HCT116 (cell line): ENCODE measurements around the gene LFNG. TPM values are rescaled to one million over a fixed set of nuclear protein-coding genes. Genes with fewer than 3 reads are reported as not detected.

Experiments used
- ATAC-seq: fragments of 200-7000 bp; cut with Tn5 transposase; 2 replicates; pipeline ENCODE4 v1.9.1; 2020; ENCODE audit warnings: mild to moderate bottlenecking, moderate library complexity
- BruUV-seq: library from RNA; stranded (reverse); fragments of 400-500 nt; replicated peaks from 2 replicates; lab custom pipeline; 2021; lab: Mats Ljungman, UMichigan
- CTCF ChIA-PET: fragments of 300-600 bp; sonication (Branson Sonifier 250); formaldehyde crosslinking; loops from one replicate; lab custom pipeline; 2021; ENCODE audit warnings: antibody characterized with exemption; lab: Charles Lee
- POLR2A ChIA-PET: fragments of 300-600, 350-600 bp; sonication (Branson Sonifier 250); formaldehyde crosslinking; loops from one replicate; lab custom pipeline; 2021; ENCODE audit warnings: antibody characterized with exemption; lab: Charles Lee
- RAD21 ChIA-PET, 2 experiments: fragments of 300-600 bp; sonication (Branson Sonifier 250); formaldehyde crosslinking; loops; one replicate each; lab custom pipeline; 2023; ENCODE audit warnings: low total read pairs in 2 of 2; ENCODE audit not compliant: uncharacterized antibody in 2 of 2, unreplicated experiment in 2 of 2, low non-redundant PET in 1 of 2; lab: Charles Lee
- DNase-seq: peaks from one replicate; pipeline ENCODE4 v3.0.0-alpha.2; 2010; ENCODE audit warnings: low read depth, low spot score
- H2AFZ ChIP-seq: fragments of 200-600 bp; shearing (Covaris generic), sonication (generic); 2 replicates; pipeline ENCODE4 v1.6.1; 2017; ENCODE audit warnings: low read depth, mixed run types, mixed read lengths, antibody characterized with exemption, low read length; ENCODE audit not compliant: poor library complexity, severe bottlenecking
- H3K27ac ChIP-seq: 2 replicates; pipeline ENCODE4 v1.5.1; 2012; ENCODE audit warnings: low read depth, low read length
- H3K27me3 ChIP-seq: fragments of 200-600 bp; sonication (generic); 2 replicates; pipeline ENCODE4 v1.6.1; 2016; ENCODE audit warnings: mixed run types, low read length, mixed read lengths; ENCODE audit not compliant: insufficient read depth
- H3K36me3 ChIP-seq, 2 experiments: fragments of 200-500 bp in 1 of 2; fragments of 200-600 bp in 1 of 2; sonication (Bioruptor generic) in 1 of 2; sonication (generic) in 1 of 2; 2 replicates each; pipeline versions ENCODE4 v1.5.1 to v1.6.1; 2014 to 2016; ENCODE audit warnings: low read length in 2 of 2, inconsistent platforms in 1 of 2, mixed read lengths in 1 of 2, mixed run types in 1 of 2; ENCODE audit not compliant: insufficient read depth in 2 of 2, control insufficient read depth in 1 of 2
- H3K4me1 ChIP-seq, 2 experiments: fragments of 200-600 bp in 1 of 2; sonication (generic) in 1 of 2; 2 replicates each; pipeline versions ENCODE4 v1.5.1 to v1.6.1; 2012 to 2017; ENCODE audit warnings: low read length in 2 of 2, inconsistent platforms in 1 of 2, mild to moderate bottlenecking in 1 of 2, mixed read lengths in 1 of 2, mixed run types in 1 of 2, moderate library complexity in 1 of 2; ENCODE audit not compliant: insufficient read depth in 2 of 2, control insufficient read depth in 1 of 2
- H3K4me2 ChIP-seq: fragments of 200-600 bp; sonication (generic); 2 replicates; pipeline ENCODE4 v1.6.1; 2017; ENCODE audit warnings: mixed run types, low read length, mixed read lengths
- H3K4me3 ChIP-seq, 2 experiments: fragments of 200-600 bp in 1 of 2; sonication (generic) in 1 of 2; replicated peaks in 1 of 2; 2 replicates each; pipeline ENCODE4 v1.5.1; 2011 to 2016; ENCODE audit warnings: low read length in 2 of 2, control low read depth in 1 of 2, low read depth in 1 of 2, mild to moderate bottlenecking in 1 of 2, mixed read lengths in 1 of 2, mixed run types in 1 of 2
- H3K79me2 ChIP-seq: fragments of 200-600 bp; sonication (generic); 2 replicates; pipeline ENCODE4 v1.6.1; 2017; ENCODE audit warnings: mild to moderate bottlenecking, mixed run types, low read length, moderate library complexity, mixed read lengths; ENCODE audit not compliant: insufficient read depth
- H3K9ac ChIP-seq: fragments of 200-600 bp; sonication (generic); 2 replicates; pipeline ENCODE4 v1.6.1; 2016; ENCODE audit warnings: low read length, mixed read lengths
- H3K9me2 ChIP-seq: fragments of 200-600 bp; sonication (generic), shearing (Covaris generic); 2 replicates; pipeline ENCODE4 v1.6.1; 2017; ENCODE audit warnings: mixed run types, mild to moderate bottlenecking, moderate library complexity; ENCODE audit not compliant: insufficient read depth
- H3K9me3 ChIP-seq, 2 experiments: fragments of 200-500 bp in 1 of 2; fragments of 200-600 bp in 1 of 2; sonication (Bioruptor generic) in 1 of 2; sonication (generic) in 1 of 2; 2 replicates each; pipeline ENCODE4 v1.6.1; 2014 to 2017; ENCODE audit warnings: low read length in 2 of 2, mixed read lengths in 2 of 2, inconsistent platforms in 1 of 2, low read depth in 1 of 2, mild to moderate bottlenecking in 1 of 2, mixed run types in 1 of 2, moderate library complexity in 1 of 2; ENCODE audit not compliant: control insufficient read depth in 1 of 2, insufficient read depth in 1 of 2
- H4K20me1 ChIP-seq: fragments of 200-600 bp; sonication (generic), shearing (Covaris generic); 2 replicates; pipeline ENCODE4 v1.6.1; 2017; ENCODE audit warnings: mixed run types, mild to moderate bottlenecking, moderate library complexity; ENCODE audit not compliant: insufficient read depth
- CBX3 ChIP-seq: IDR thresholded peaks from 2 replicates; pipeline ENCODE4 v1.6.1; 2012; ENCODE audit warnings: low read depth
- CEBPB ChIP-seq: IDR thresholded peaks from 2 replicates; pipeline ENCODE4 v1.6.1; 2012; ENCODE audit warnings: low read depth
- EZH2 ChIP-seq: fragments of 200-600 bp; sonication (generic); IDR thresholded peaks from 2 replicates; pipeline ENCODE4 v1.6.1; 2017; ENCODE audit warnings: antibody characterized with exemption, mixed run types
- FOSL1 ChIP-seq: IDR thresholded peaks from 2 replicates; pipeline ENCODE4 v1.6.1; 2012; ENCODE audit warnings: low read depth
- JUND ChIP-seq: IDR thresholded peaks from 2 replicates; pipeline ENCODE4 v1.6.1; 2012
- POLR2A ChIP-seq: IDR thresholded peaks from 2 replicates; pipeline ENCODE4 v1.7.0; 2011; ENCODE audit warnings: borderline replicate concordance; ENCODE audit not compliant: insufficient read depth, insufficient read length; ENCODE audit errors: extremely low read depth
- RAD21 ChIP-seq: IDR thresholded peaks from 2 replicates; pipeline ENCODE4 v1.6.1; 2012; ENCODE audit warnings: low read depth, mild to moderate bottlenecking
- SIN3A ChIP-seq: IDR thresholded peaks from 2 replicates; pipeline ENCODE4 v1.6.1; 2012; ENCODE audit warnings: low read depth
- SP1 ChIP-seq: IDR thresholded peaks from 2 replicates; pipeline ENCODE4 v1.6.1; 2012; ENCODE audit warnings: low read depth
- YY1 ChIP-seq: IDR thresholded peaks from 2 replicates; pipeline ENCODE4 v1.6.1; 2011; ENCODE audit warnings: low read length, low read depth, moderate library complexity, mild to moderate bottlenecking; ENCODE audit not compliant: insufficient replicate concordance; ENCODE audit errors: extremely low read depth
- ZFX ChIP-seq: fragments of 450-650 bp; IDR thresholded peaks from 2 replicates; pipeline ENCODE4 v1.6.1; 2017
- ZNF274 ChIP-seq: fragments of 200-500 bp; sonication (Bioruptor generic); IDR thresholded peaks from 2 replicates; pipeline ENCODE4 v1.6.1; 2014; ENCODE audit warnings: mild to moderate bottlenecking, low read depth, low read length, inconsistent platforms
- intact Hi-C: fragments of 100-400 bp; cut with micrococcal nuclease; formaldehyde crosslinking; loops from 2 replicates; pipeline ENCODE4 v1.10.0; 2022
- total RNA-seq: library from RNA; stranded (reverse); gene quantifications from one replicate; pipeline ENCODE4 v1.2.1, GENCODE V29; 2021; ENCODE audit not compliant: unreplicated experiment
- TF ChIP-seq, protein P1 (sequence below): IDR thresholded peaks from 2 replicates; pipeline ENCODE4 v1.6.1; 2011; ENCODE audit warnings: mild to moderate bottlenecking, low read length, moderate library complexity; ENCODE audit not compliant: insufficient replicate concordance; ENCODE audit errors: extremely low read depth
- TF ChIP-seq, protein P2 (sequence below): IDR thresholded peaks from 2 replicates; pipeline ENCODE4 v1.6.1; 2012
- TF ChIP-seq, protein P3 (sequence below): IDR thresholded peaks from 2 replicates; pipeline ENCODE4 v1.6.1; 2012
- TF ChIP-seq, protein P4 (sequence below): IDR thresholded peaks from 2 replicates; pipeline ENCODE4 v1.6.1; 2012; ENCODE audit warnings: low read depth

Gene LFNG
- total RNA-seq, 1 experiment from 2014 or later = 14.3 TPM

DNA sequence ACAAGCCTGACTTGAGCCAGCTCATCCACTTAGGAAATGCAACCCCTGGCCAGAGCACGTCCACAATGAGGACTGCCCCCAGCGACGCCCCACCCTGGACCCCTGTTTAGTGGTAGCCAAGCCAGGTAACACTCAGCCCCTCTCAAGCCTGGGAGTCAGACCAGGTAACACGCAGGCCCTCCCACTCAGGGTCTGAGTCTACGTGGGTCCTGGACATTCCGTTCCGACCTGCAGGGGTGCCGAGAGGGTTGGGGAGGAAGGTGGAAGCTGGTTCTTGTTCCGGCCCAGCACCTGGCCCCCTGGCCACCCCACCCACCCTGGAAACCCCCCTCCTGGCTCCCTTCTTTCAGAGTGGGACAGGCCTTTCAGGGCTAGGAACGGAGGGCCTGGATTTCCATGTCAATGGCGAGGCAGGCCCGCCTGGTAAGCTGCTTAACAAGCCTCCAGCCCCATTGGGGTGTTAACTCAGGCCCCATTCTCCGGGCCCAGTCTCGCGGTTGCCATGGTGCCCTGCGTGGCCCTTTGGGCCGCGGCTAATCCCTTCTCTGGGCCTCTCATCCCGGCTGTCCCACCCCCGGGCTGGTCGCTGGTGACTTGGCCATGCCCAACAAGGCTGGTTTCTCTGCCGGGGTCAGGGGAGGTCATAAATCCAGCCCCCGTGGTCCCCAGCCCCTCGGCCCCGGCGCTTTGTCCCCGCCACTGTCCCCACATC lies 19.7 kb upstream of the LFNG start:
- RAD21 ChIA-PET = no interaction called here
- Histone ChIP-seq H3K9me2 (no peaks in the 10 kb centered on the region), H4K20me1 (no peaks in the 10 kb centered on the region), H3K9ac (no peak overlapping the region), H3K4me3 (no peak overlapping the region), H3K4me1 (no peaks in the 10 kb centered on the region), H3K27me3 (no peaks in the 10 kb centered on the region), H3K27ac (no peak overlapping the region), H2AFZ (no peak overlapping the region), H3K4me2 (no peak overlapping the region), H3K9me3 (no peaks in the 10 kb centered on the region), H3K79me2 (no peaks in the 10 kb centered on the region), H3K36me3 (no peaks in the 10 kb centered on the region)
- CTCF ChIA-PET = no interaction called here
- POLR2A ChIA-PET = no interaction called here
- ATAC-seq = no peak
- no TSS peak for BruUV-seq
- no peak for DNase-seq
- TF ChIP-seq CEBPB = no peak
- TF ChIP-seq, protein P1, sequence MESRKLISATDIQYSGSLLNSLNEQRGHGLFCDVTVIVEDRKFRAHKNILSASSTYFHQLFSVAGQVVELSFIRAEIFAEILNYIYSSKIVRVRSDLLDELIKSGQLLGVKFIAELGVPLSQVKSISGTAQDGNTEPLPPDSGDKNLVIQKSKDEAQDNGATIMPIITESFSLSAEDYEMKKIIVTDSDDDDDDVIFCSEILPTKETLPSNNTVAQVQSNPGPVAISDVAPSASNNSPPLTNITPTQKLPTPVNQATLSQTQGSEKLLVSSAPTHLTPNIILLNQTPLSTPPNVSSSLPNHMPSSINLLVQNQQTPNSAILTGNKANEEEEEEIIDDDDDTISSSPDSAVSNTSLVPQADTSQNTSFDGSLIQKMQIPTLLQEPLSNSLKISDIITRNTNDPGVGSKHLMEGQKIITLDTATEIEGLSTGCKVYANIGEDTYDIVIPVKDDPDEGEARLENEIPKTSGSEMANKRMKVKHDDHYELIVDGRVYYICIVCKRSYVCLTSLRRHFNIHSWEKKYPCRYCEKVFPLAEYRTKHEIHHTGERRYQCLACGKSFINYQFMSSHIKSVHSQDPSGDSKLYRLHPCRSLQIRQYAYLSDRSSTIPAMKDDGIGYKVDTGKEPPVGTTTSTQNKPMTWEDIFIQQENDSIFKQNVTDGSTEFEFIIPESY = no peak
- TF ChIP-seq ZNF274 = no peak
- TF ChIP-seq FOSL1 = no peak
- TF ChIP-seq SIN3A = no peak
- TF ChIP-seq, protein P2, sequence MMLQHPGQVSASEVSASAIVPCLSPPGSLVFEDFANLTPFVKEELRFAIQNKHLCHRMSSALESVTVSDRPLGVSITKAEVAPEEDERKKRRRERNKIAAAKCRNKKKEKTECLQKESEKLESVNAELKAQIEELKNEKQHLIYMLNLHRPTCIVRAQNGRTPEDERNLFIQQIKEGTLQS = no peak
- no peak for TF ChIP-seq SP1
- intact Hi-C loops = no loop called here

DNA sequence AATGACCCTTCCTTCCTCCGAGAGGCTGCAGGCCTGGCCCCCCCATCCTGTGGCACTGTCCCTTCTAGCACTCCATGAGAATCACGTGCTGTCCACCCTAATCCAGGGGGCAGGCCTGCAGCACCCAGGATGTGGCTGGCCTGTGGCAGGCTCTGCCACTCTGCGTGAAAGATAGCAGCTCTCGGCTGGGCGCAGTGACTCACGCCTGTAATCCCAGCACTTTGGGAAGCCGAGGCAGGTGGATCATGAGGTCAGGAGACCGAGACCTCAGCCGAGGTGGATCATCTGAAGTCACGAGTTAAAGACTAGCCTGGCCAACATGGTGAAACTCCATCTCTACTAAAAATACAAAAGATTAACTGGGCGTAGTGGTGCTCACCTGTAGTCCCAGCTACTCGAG lies 18.9 kb upstream of the LFNG start:
- ATAC-seq (no peak), DNase-seq (no peak)
- no peaks in the 10 kb centered on the region for H3K4me1 ChIP-seq
- no peaks in the 10 kb centered on the region for H3K9me2 ChIP-seq
- POLR2A ChIA-PET = no interaction called here
- CTCF ChIA-PET = no interaction called here
- no peak for TF ChIP-seq CBX3
- TF ChIP-seq ZFX = no peak
- no peak for TF ChIP-seq EZH2
- TF ChIP-seq RAD21 = no peak
- TF ChIP-seq POLR2A = no peak
- no peak for TF ChIP-seq ZNF274
- no peak for TF ChIP-seq YY1
- TF ChIP-seq, protein P3, sequence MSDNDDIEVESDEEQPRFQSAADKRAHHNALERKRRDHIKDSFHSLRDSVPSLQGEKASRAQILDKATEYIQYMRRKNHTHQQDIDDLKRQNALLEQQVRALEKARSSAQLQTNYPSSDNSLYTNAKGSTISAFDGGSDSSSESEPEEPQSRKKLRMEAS = no peak
- TF ChIP-seq SP1 = no peak
- TF ChIP-seq, protein P4, sequence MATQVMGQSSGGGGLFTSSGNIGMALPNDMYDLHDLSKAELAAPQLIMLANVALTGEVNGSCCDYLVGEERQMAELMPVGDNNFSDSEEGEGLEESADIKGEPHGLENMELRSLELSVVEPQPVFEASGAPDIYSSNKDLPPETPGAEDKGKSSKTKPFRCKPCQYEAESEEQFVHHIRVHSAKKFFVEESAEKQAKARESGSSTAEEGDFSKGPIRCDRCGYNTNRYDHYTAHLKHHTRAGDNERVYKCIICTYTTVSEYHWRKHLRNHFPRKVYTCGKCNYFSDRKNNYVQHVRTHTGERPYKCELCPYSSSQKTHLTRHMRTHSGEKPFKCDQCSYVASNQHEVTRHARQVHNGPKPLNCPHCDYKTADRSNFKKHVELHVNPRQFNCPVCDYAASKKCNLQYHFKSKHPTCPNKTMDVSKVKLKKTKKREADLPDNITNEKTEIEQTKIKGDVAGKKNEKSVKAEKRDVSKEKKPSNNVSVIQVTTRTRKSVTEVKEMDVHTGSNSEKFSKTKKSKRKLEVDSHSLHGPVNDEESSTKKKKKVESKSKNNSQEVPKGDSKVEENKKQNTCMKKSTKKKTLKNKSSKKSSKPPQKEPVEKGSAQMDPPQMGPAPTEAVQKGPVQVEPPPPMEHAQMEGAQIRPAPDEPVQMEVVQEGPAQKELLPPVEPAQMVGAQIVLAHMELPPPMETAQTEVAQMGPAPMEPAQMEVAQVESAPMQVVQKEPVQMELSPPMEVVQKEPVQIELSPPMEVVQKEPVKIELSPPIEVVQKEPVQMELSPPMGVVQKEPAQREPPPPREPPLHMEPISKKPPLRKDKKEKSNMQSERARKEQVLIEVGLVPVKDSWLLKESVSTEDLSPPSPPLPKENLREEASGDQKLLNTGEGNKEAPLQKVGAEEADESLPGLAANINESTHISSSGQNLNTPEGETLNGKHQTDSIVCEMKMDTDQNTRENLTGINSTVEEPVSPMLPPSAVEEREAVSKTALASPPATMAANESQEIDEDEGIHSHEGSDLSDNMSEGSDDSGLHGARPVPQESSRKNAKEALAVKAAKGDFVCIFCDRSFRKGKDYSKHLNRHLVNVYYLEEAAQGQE = no peak
- TF ChIP-seq JUND = no peak
- no peak overlapping the region for H3K27ac ChIP-seq
- no peaks in the 10 kb centered on the region for H3K27me3 ChIP-seq
- intact Hi-C loops = no loop called here
- H3K9ac ChIP-seq = no peak overlapping the region
- H2AFZ ChIP-seq = no peak overlapping the region
- no peaks in the 10 kb centered on the region for H3K36me3 ChIP-seq
- RAD21 ChIA-PET = no interaction called here
- no TSS peak for BruUV-seq
- no peak overlapping the region for H3K4me2 ChIP-seq
- no peaks in the 10 kb centered on the region for H3K9me3 ChIP-seq
- H4K20me1 ChIP-seq = no peaks in the 10 kb centered on the region
- no peak overlapping the region for H3K4me3 ChIP-seq
- H3K79me2 ChIP-seq = no peaks in the 10 kb centered on the region
